NCI-H1417 treated with DMSO at 0.1 percent for 48 hours (cell line): ENCODE measurements around the gene DHX34.
"Not testable (repeated sequence)": the region's sequence is repeated elsewhere in the genome, so short reads cannot be mapped to it uniquely, and the experiment has no call there.

ENCODE experiments used
- DNase-seq: peaks from one replicate; lab custom pipeline; 2025; lab: John Stamatoyannopoulos, UW

The DHX34 gene

GRCh38 chr19:47370045-47370611 is 21.0 kb downstream of the DHX34 start:
- DNase-seq, result no peak

DNA sequence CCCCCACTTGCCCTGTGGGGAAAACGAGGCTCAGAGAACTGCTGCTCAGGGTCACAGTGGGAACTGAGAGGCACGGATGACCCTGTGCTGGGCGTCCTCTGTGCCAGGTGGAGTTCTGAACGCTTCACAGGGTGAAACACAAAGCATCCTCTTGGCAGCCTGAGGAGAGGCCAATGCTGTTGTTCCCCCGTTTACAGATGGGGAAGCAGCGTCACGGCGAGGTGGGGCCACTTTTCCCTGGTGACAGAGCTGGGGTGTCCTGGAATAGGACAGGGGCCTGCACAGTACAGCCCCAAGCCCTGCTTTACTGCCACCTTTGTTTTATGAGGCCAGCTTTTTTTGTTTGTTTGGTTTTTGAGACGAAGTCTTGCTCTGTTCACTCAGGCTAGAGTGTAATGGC is 22.1 kb downstream of the DHX34 start:
- DNase-seq, result no peak

GRCh38 chr19:47372603-47373002 is 23.5 kb downstream of the DHX34 start:
- DNase-seq, result no peak

DNA sequence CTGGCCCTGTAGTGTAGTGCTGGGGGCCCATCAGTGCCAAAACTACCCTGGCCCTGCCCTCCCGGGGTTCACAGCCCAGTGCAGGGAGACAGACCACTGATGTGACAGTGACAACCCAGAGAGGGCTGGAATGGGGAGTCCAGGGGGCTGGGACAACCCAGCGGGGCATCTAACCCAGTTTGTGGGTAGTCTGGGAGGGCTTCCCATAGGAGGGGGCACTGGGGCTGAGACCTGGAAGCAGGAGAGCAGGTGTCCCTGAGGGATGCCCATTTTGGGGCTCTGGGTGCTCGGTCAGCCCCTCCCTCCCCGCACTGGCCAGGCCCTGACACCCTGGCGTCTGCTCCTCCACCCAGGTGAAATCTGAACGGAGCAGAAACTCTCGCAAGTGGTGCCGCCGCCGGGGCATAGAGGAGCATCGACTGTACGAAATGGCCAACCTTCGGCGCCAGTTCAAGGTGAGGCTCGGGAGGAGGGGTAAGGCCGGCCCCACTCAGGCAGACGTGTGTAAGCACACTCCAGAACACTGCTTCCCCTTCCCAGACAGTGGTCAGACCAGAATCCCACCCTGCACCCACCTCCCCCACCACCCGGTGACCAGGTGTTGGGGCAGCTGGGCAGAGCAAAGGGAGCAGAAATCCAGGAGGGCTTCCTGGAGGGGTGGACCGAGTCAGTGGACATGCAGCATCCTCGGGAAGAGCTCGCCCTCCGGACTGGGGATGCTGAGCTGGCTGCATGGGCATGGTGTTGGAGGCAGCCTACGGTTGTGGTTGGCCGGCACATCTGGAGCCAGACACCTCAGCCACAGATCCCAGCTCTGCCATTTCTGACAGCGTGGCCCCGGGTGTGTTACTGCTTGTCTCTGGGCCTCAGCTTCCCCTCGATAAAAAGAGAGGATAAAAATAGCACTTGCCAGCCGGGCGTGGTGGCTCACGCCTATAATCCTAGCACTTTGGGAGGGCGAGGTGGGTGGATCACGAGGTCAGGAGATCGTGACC is 24.4 kb downstream of the DHX34 start:
- no peak for DNase-seq

DNA sequence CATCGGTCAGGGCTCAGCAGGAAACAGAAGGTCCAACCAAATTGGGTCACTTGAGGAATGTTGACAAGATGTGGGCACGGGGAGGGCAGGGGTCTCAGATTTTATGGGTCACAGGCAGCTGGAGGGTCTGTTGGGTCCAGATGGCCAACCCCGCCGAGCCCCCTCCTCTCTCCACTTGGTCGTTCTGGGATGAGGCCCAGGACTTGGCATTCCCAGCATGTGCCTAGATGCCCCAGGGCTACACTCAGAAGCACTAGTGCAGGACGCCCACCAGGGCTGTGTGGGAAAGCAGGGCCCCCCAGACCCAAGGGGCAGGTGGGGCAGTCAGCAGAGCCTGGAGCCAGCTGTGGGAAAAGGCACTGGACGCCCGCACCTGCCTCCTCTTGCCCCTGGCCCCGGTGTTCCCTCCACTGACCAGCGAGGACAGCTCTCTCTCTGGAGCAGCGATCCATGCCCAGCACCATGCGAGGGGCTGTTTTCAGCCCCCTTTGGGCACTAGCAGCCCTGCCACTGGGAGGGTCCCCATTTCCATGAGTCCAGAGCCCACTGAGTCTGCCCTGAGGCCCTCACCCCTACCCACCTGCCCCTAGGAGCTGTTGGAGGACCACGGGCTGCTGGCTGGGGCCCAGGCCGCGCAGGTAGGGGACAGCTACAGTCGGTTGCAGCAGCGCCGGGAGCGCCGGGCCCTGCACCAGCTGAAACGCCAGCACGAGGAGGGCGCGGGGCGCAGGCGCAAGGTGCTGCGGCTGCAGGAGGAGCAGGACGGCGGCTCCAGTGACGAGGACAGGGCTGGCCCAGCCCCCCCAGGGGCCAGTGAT is 26.0 kb downstream of the DHX34 start:
- DNase-seq, result no peak

DNA sequence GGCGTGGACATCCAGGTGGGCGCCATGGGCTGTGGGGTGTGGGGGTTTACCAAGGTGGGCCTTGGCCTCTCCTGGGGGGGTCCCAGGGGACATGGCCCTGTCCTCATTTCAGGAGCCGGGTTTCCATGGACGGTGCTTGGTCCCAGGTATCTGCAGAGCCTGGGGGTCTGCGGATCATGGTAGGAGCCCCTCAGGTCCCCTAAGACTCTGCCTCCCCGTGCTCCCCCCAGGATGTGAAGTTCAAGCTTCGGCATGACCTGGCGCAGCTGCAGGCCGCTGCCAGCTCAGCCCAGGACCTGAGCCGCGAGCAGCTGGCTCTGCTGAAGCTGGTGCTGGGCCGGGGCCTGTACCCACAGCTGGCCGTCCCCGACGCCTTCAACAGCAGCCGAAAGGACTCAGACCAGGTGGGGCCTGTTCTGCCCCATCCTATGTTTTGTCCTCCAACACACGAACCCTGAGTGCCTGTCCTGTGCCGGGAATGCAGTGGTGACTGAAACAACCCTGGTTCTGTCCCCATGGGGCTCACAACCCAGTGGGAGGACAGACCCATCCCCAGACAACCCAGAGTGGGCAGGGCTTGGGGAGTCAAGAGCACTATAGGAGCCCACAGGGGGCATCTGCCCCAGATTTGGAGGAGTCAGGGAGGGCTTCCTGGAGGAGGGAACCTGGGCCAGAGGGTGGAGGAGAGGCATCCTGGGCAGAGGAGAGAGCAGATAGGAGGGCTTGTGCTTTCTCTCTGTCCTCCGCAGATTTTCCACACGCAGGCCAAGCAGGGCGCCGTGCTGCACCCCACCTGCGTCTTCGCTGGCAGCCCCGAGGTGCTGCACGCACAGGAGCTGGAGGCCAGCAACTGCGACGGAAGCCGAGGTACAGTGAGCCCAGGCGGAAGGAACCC is 26.8 kb downstream of the DHX34 start:
- DNase-seq, result no peak

DNA sequence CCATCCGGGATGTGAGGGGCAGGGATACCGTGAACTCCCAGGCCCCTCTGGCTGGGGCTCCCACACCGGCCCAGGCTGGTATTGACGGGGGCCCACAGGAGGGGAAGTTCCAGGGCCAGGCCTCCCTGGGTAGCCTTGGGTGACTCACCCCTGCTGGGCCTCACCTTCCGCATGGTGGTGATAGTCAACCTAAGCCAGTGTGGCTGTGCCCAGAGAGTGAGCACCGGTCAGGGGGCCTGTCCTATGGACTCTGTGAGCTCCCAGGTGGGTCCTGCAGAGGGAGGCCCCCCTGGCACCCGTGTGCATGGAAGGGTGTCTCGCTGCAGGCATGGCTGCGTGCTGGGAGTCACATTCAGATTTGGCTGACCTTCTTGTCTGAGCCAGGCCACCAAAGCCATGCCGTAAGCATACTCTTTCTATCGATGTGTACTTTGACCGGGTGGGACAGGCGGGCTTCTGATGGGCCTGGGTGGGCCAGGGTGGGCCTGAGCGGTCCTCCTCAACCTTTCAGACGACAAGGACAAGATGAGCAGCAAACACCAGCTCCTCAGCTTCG is 27.6 kb downstream of the DHX34 start:
- DNase-seq, result no peak

DNA sequence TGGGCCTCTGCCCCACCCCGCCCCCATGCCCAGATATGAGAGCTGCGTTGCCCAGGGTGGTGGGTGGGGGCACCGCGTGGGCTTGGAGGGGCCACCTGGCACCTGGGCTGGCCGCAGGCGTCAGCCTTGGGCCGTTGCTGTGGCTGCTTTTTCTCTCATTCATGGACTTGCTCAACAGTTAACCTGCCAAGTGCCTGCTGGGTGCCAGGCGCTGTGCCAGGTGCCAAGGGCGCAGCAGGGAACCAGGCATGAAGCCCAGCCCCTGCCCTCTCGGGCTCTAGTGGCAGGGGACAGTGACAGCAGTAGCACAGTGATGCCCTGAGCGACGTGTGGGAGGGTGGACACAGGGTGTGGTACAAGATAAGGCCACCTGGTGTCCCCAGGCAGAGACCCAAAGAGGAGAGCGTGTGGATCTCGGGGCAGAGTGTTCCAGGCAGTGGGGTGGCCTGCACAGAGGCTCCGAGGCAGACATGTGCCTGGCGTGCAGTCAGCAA is 28.1 kb downstream of the DHX34 start:
- no peak for DNase-seq

GRCh38 chr19:47377801-47378200 is 28.7 kb downstream of the DHX34 start:
- no peak for DNase-seq

DNA sequence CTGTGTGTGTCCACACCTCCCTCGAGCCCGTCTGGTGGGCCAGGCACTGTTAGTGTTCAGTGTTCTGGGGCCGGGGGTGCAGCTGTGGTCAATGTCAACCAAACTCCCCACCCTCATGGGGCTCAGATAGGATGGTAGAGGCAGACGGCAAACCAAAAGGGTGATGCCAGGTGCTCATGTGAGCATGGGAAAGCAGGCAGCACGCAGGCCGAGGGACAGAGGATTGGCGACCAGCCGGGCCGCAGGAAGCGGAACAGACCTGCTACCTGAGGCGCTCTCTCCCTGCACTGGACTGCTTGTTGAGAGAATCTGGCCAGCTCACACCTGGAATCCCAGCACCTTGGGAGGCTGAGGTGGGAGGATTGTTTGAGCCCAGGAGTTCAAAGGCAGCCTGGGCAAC is 29.1 kb downstream of the DHX34 start:
- DNase-seq, result no peak

DNA sequence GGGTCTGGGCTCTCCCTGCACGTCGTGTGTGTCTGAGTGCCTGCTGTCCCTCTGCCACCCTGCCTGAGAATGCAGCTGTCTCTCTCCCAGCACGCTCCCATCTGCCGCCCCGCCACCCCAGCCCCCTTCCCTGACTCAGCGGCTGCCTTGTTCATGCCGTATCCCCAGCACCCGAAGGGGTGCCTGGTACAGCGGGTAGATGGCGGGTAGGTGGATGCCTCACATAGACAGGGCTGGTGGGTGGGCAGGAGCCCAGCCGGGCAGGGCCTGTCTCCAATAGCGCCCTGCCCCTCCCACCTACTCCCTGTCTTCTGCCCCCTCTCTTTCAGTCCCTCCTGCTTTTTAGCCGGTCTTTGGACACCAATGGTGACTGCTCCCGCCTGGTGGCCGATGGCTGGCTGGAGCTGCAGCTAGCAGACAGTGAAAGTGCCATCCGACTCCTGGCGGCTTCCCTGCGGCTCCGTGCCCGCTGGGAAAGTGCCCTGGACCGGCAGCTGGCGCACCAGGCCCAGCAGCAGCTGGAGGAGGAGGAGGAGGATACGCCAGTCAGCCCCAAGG is 30.3 kb downstream of the DHX34 start:
- no peak for DNase-seq

GRCh38 chr19:47380559-47380958 is 31.4 kb downstream of the DHX34 start:
- no peak for DNase-seq

GRCh38 chr19:47381121-47381520 is 32.0 kb downstream of the DHX34 start:
- no peak for DNase-seq

GRCh38 chr19:47381653-47382279 is 32.7 kb downstream of the DHX34 start:
- DNase-seq, result no peak

GRCh38 chr19:47383890-47384289 is 34.8 kb downstream of the DHX34 start:
- DNase-seq, result not testable (repeated sequence)

DNA sequence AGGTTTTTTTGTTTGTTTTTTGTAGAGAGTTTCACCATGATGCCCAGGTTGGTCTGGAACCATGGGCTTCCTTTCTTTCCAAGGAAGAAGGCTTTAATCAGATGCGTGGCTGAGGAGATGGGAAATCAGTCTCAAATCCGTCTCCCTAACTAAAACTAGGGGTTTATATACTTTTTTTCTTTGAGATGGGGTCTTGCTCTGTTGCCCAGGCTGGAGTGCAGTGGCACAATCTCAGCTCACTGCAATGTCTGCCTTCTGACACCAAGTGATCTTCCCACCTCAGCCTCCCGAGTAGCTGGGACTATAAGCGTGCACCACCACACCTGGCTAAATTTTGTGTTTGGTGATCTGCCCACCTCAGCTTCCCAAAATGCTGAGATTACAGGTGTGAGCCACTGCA is 35.4 kb downstream of the DHX34 start:
- not testable (repeated sequence) for DNase-seq

DNA sequence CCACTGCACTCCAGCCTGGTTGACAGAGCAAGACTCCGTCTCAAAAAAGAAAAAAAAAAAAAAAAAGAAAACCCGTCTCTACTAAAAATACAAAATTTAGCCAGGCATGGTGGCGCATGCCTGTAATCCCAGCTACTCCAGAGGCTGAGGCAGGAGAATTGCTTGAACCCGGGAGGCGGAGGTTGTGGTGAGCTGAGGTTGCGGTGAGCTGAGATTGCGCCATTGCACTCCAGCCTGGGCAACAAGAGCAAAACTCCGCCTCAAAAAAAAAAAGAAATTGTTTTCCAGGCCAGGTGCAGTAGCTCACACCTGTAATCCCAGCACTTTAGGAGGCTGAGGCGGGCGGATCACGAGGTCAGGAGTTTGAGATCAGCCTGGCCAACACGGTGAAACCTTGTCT is 37.5 kb downstream of the DHX34 start:
- DNase-seq, result not testable (repeated sequence)

DNA sequence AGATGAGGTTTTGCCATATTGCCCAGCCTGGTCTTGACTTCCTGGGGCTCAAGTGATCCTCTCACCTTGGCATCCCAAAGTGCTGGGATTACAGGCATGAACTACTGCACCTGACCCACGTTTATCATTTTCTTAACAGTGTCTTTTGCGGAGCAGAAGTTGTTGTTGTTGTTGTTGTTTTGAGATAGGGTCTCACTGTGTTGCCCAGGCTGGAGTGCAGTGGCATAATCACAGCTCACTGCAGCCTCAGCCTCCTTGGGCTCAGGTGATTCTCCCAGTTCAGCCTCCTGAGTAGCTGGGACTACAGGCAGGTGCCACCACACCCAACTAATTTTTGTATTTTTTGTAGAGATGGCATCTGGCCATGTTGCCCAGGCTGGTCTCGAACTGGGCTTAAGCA is 38.5 kb downstream of the DHX34 start:
- DNase-seq, result not testable (repeated sequence)

- DNase-seq, result not testable (repeated sequence)
Observed at GRCh38 chr19:47388721-47389120, 39.6 kb downstream of the DHX34 start.

DNA sequence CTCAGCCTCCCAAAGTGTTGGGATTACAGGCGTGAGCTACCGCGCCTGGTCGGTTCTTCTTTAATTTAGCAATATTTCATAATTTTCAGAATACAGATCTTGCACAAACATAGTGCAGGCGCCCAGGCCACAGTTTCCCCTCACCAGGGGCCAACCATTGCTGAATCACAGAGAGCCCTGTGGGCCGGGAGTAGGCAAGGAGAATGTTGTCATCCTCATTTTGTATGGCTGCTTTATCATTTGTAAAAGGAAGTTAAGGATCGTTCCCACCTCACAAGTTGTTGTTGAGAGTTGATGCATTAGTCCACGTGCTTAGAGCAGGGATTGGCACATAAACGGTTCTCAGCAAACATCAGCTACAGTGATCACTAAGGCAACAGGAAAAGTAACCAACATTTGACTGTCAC is 40.0 kb downstream of the DHX34 start:
- no peak for DNase-seq
